Right renal cortex interstitium (tissue), 3 donors: ENCODE results near the gene C8A. TPM values are rescaled to one million over a fixed set of nuclear protein-coding genes. Genes with fewer than 3 reads are reported as not detected.

Source experiments
- DNase-seq, 3 donors: peaks; one replicate each; pipeline ENCODE4 v3.0.0-alpha.2; 2013; ENCODE audit warnings: low read depth in 3 of 3, low spot score in 2 of 3
- polyA plus RNA-seq, 3 donors: library from polyadenylated mRNA; unstranded; fragments of 120-200 nt; gene quantifications; one replicate each; pipeline ENCODE4 v1.2.1, GENCODE V29; 2013; ENCODE audit not compliant: insufficient read length in 3 of 3

C8A gene
- polyA plus RNA-seq, 3 donors, result not detected

- no peak for DNase-seq
These were observed 109.9 kb downstream of the C8A start for GRCh38 chr1:56964349-56965017.

GRCh38 chr1:56965191-56965590, 110.6 kb downstream of the C8A start:
- DNase-seq, result no peak

- no peak for DNase-seq
These were observed 111.5 kb downstream of the C8A start, which contains the start of gene C8B for GRCh38 chr1:56965916-56966697. Gene C8B, minus strand, starts transcription at chr1:56966015. Its CDS starts 67 bp downstream, at chr1:56965948.

- no peak for DNase-seq
These were observed 112.1 kb downstream of the C8A start for GRCh38 chr1:56966698-56966999.

GRCh38 chr1:56967355-56967754, 112.8 kb downstream of the C8A start:
- DNase-seq, result no peak

Other genes starting within 250 kb of the C8A start
- gene PRKAA2, start 209.5 kb upstream of the C8A start, polyA plus RNA-seq, result 10 to 100 TPM; 14.8 to 16.6 (median 15.3) TPM
- gene FYB2, start 35.4 kb upstream of the C8A start, polyA plus RNA-seq, result 1 to 10 TPM in 1 of 3 donors, under 1 TPM in 2; 0.72 to 1.2 (median 0.81) TPM
- gene C8B, start 111.2 kb downstream of the C8A start, polyA plus RNA-seq, result under 1 TPM in 1 of 3 donors, not detected in 2; 0.28 TPM